ENCODE data around the gene NDUFA6. TPM values are rescaled to one million over a fixed set of nuclear protein-coding genes. Genes with fewer than 3 reads are reported as not detected.

The NDUFA6 gene
- total RNA-seq, 2 experiments from 2014 or later = 85.9 to 89.8 TPM

Other genes with a start within 250 kb of the NDUFA6 start
- gene SHISA8, start 175.7 kb downstream of the NDUFA6 start, total RNA-seq = not detected
- gene TNFRSF13C, start 164.0 kb downstream of the NDUFA6 start, total RNA-seq = 1 to 10 TPM; 1.3 to 1.7 TPM
- gene CENPM, start 143.6 kb downstream of the NDUFA6 start, total RNA-seq = 10 to 100 TPM; 76.6 to 92.0 TPM
- 1 to 10 TPM; 1.4 to 1.6 TPM for gene SEPTIN3, start 121.3 kb downstream of the NDUFA6 start, total RNA-seq
- gene WBP2NL, start 92.0 kb downstream of the NDUFA6 start, total RNA-seq = 1 to 10 TPM; 1.5 to 1.6 TPM
- 10 to 100 TPM; 22.4 to 23.0 TPM for gene NAGA, start 20.0 kb downstream of the NDUFA6 start, total RNA-seq
- gene PHETA2, start 16.5 kb downstream of the NDUFA6 start, total RNA-seq = 1 to 10 TPM; 1.8 to 2.6 TPM
- 10 to 100 TPM; 62.4 to 95.6 TPM for gene SMDT1, start 11.1 kb downstream of the NDUFA6 start, total RNA-seq
- gene CYP2D6, start 40.0 kb upstream of the NDUFA6 start, total RNA-seq = 1 to 10 TPM; 5.0 to 6.6 TPM
- gene TCF20, start 179.9 kb upstream of the NDUFA6 start, total RNA-seq = 10 to 100 TPM; 82.1 to 87.1 TPM